Spleen (tissue), 7 donors: ENCODE data around the gene TUBGCP2.

ENCODE experiments used
- CTCF ChIP-seq, 11 experiments: fragments of 200-600 bp in 7 of 11; fragments of 450-650 bp in 4 of 11; sonication (generic) in 4 of 11; IDR thresholded peaks in 8 of 11; conservative IDR thresholded peaks in 3 of 11; 1 replicate in 7 of 11; 2 replicates in 4 of 11; pipeline versions ENCODE4 v1.4.0 to v1.8.0; 2016 to 2021; ENCODE audit warnings: antibody characterized with exemption in 11 of 11, inconsistent platforms in 4 of 11, mild to moderate bottlenecking in 1 of 11
- POLR2A ChIP-seq, 3 donors: fragments of 450-650 bp; IDR thresholded peaks; one replicate each; pipeline ENCODE4 v1.5.1; 2017; ENCODE audit warnings: antibody characterized with exemption in 3 of 3, mild to moderate bottlenecking in 1 of 3
- POLR2AphosphoS5 ChIP-seq, 3 donors: sonication (generic); formaldehyde crosslinking; IDR thresholded peaks; one replicate each; pipeline ENCODE4 v1.5.1; 2017; ENCODE audit warnings: antibody characterized with exemption in 3 of 3
- donor health status: DM: no; HTN: no; CAD: no; lungs with moderate emphysema.
- donor health status: DM: no; HTN: no; CAD: no.
- donor health status: DM: no; HTN: no; CAD: no.

- TF ChIP-seq CTCF (IDR thresholded peaks at IDR 0.05 in 8 of 11, conservative IDR thresholded peaks at IDR 0.05 in 3 of 11) = no peak
- TF ChIP-seq POLR2A (IDR thresholded peaks at IDR 0.05) = no peak
- no peak for TF ChIP-seq POLR2AphosphoS5 (IDR thresholded peaks at IDR 0.05)
Measured at GRCh38 chr10:133353988-133354605, 45.4 kb upstream of the TUBGCP2 start.
